Epithelial cell of proximal tubule (primary cell): ENCODE data around the gene INTU. TPM values are rescaled to one million over a fixed set of nuclear protein-coding genes. Genes with fewer than 3 reads are reported as not detected.

Source experiments
- DNase-seq: peaks from one replicate; pipeline ENCODE4 v3.0.0-alpha.2; 2011; ENCODE audit warnings: low read depth
- H3K4me3 ChIP-seq: 2 replicates; pipeline ENCODE4 v1.5.1; 2011; ENCODE audit warnings: low read depth, mild to moderate bottlenecking, low read length
- total RNA-seq: library from RNA; depleted of rRNA; stranded (reverse); fragments of >200 nt; gene quantifications from 2 replicates; pipeline ENCODE4 v1.2.3, GENCODE V29; 2015
- TF ChIP-seq, protein P1 (sequence below): conservative IDR thresholded peaks from 2 replicates; pipeline ENCODE4 v1.5.1; 2012; ENCODE audit warnings: low read depth, mild to moderate bottlenecking, low read length

The INTU gene
- total RNA-seq, 1 donor from 2014 or later = 4.3 TPM

DNA sequence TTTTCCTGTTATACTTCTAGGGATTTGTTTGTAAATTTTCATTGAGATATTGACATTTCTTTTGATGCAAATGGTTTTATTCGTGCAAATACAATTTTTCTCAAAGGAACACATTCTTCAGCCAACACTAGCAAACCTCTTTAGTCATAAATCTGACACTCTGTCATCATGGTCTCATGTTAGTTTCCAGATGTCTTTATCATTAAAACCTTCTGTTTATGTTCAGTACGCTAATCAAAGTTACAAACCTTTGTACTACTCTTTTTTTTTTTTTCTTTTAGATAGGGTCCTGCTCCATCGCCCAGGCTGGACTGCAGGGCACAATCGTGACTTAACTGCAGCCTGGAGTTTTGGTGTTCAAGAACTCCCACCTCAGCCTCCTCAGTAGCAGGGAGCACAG, 104.5 kb downstream of the INTU start:
- no peak for DNase-seq
- TF ChIP-seq, protein P1, sequence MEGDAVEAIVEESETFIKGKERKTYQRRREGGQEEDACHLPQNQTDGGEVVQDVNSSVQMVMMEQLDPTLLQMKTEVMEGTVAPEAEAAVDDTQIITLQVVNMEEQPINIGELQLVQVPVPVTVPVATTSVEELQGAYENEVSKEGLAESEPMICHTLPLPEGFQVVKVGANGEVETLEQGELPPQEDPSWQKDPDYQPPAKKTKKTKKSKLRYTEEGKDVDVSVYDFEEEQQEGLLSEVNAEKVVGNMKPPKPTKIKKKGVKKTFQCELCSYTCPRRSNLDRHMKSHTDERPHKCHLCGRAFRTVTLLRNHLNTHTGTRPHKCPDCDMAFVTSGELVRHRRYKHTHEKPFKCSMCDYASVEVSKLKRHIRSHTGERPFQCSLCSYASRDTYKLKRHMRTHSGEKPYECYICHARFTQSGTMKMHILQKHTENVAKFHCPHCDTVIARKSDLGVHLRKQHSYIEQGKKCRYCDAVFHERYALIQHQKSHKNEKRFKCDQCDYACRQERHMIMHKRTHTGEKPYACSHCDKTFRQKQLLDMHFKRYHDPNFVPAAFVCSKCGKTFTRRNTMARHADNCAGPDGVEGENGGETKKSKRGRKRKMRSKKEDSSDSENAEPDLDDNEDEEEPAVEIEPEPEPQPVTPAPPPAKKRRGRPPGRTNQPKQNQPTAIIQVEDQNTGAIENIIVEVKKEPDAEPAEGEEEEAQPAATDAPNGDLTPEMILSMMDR = no peak
- H3K4me3 ChIP-seq = no peak overlapping the region

DNA sequence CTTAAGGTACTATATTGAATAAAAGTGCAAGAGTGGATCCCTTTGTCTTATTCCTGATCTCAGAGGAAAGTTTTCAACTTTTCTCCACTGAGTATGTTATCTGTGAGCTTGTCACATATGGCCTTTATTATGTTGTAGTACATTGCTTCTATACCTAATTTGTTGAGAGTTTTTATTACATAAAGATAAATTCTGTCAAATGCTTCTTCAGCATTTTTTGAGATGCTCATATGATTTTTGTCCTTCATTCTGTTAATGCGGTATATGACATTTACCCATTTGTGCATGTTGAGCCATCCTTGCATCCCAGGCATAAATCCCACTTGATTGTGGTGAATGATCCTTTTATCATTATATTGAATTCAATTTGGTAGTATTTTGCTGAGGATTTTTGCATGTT, 108.5 kb downstream of the INTU start:
- no peak overlapping the region for H3K4me3 ChIP-seq
- TF ChIP-seq, protein P1 = no peak
- no peak for DNase-seq

DNA sequence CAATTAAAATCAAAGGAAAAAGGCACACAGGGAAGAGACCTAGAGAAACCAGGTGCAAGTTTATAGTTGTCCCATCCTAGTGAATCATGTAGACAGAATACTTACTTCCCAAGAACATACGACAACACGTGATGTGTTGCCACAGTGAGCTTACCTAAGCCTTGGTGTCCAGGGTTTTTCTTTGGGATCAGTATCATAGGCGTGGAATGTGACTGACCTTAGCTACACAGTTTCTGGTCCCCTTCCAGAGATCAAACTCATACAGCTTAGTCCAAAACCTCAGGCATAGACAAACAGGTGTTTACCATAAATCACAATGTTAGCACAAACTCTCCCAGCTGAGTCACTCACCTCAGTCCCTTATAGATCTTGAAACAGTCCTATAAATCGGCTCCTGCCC, 115.1 kb downstream of the INTU start:
- TF ChIP-seq, protein P1 = no peak
- no peak for DNase-seq
- no peak overlapping the region for H3K4me3 ChIP-seq

- no peak overlapping the region for H3K4me3 ChIP-seq
- TF ChIP-seq, protein P1 = no peak
Observed at GRCh38 chr4:127748957-127749356, 116.2 kb downstream of the INTU start.

GRCh38 chr4:127756906-127757305, 124.1 kb downstream of the INTU start:
- no peak overlapping the region for H3K4me3 ChIP-seq
- TF ChIP-seq, protein P1 = no peak
- DNase-seq = no peak

More at GRCh38 chr4:127748957-127749356, 116.2 kb downstream of the INTU start:
- DNase-seq = no peak

GRCh38 chr4:127759228-127759820, 126.6 kb downstream of the INTU start:
- no peak overlapping the region for H3K4me3 ChIP-seq
- no peak for DNase-seq
- TF ChIP-seq, protein P1 = no peak

GRCh38 chr4:127759893-127760292, 127.1 kb downstream of the INTU start:
- no peak overlapping the region for H3K4me3 ChIP-seq
- no peak for DNase-seq
- TF ChIP-seq, protein P1 = no peak
